ENCODE results near the gene PLK2.

The PLK2 gene

GRCh38 chr5:58460002-58460731 is at the start of gene PLK2:
Gene PLK2, minus strand, starts transcription at chr5:58460086. Its CDS starts 127 bp downstream, at chr5:58459959.
- Mint-ChIP-seq H3K4me1 (ENCODE audit: low read depth) (peaks cover 17% of the 10 kb centered on the region), H3K27me3 (peaks cover 17% of the 10 kb centered on the region), H3K9me3 (no peaks in the 10 kb centered on the region), H3K27ac (peak within 1 kb of the TSS; percentile 71), H3K4me3 (peak within 1 kb of the TSS; percentile 79), H3K36me3 (ENCODE audit: low read depth) (peaks cover 2% of the 10 kb centered on the region)
- peak; percentile 96 for DNase-seq

GRCh38 chr5:58507715-58508114 is 47.8 kb upstream of the PLK2 start:
- H3K27me3 Mint-ChIP-seq, result peaks cover 30% of the 10 kb centered on the region
- no peaks in the 10 kb centered on the region for H3K9me3 Mint-ChIP-seq
- no peak overlapping the region for H3K4me3 Mint-ChIP-seq
- no peak for DNase-seq
- H3K4me1 Mint-ChIP-seq (ENCODE audit: low read depth), result no peaks in the 10 kb centered on the region
- no peak overlapping the region for H3K27ac Mint-ChIP-seq
- H3K36me3 Mint-ChIP-seq (ENCODE audit: low read depth), result no peaks in the 10 kb centered on the region

- no peak for DNase-seq
- no peaks in the 10 kb centered on the region for H3K9me3 Mint-ChIP-seq
- no peak overlapping the region for H3K4me3 Mint-ChIP-seq
- H3K27me3 Mint-ChIP-seq, result peaks cover 31% of the 10 kb centered on the region
- H3K4me1 Mint-ChIP-seq (ENCODE audit: low read depth), result no peaks in the 10 kb centered on the region
- H3K36me3 Mint-ChIP-seq (ENCODE audit: low read depth), result no peaks in the 10 kb centered on the region
- no peak overlapping the region for H3K27ac Mint-ChIP-seq
These were observed 46.2 kb upstream of the PLK2 start for GRCh38 chr5:58505971-58506640.

- Mint-ChIP-seq H3K27me3 (peaks cover 30% of the 10 kb centered on the region), H3K4me3 (no peak overlapping the region), H3K4me1 (ENCODE audit: low read depth) (no peaks in the 10 kb centered on the region), H3K9me3 (no peaks in the 10 kb centered on the region), H3K36me3 (ENCODE audit: low read depth) (no peaks in the 10 kb centered on the region), H3K27ac (no peak overlapping the region)
- DNase-seq, result no peak
These were observed 45.6 kb upstream of the PLK2 start for GRCh38 chr5:58505502-58505901.

DNA sequence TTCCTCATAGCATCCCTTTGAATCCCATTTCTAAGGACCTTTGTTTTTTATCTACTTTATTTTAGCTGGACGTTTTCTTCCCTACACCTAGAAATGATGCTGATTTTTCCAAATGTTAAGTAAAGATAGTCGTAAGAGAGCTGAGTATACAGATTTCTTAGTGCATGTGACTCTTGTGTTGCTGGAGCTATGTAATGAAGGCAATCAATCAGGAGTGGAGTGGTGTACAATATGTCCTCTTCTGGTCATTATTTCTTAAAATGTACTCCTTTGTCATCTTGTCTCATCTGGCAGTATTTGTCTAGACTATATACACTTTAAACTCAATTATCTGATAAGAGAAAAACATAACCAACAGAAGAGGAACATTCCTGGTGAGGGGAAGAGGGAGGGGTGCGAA is 44.9 kb upstream of the PLK2 start:
- H3K9me3 Mint-ChIP-seq, result no peaks in the 10 kb centered on the region
- peaks cover 30% of the 10 kb centered on the region for H3K27me3 Mint-ChIP-seq
- no peak for DNase-seq
- H3K36me3 Mint-ChIP-seq (ENCODE audit: low read depth), result no peaks in the 10 kb centered on the region
- H3K4me3 Mint-ChIP-seq, result no peak overlapping the region
- no peak overlapping the region for H3K27ac Mint-ChIP-seq
- H3K4me1 Mint-ChIP-seq (ENCODE audit: low read depth), result no peaks in the 10 kb centered on the region

- H3K27me3 Mint-ChIP-seq, result peaks cover 20% of the 10 kb centered on the region
These were observed 43.6 kb upstream of the PLK2 start for GRCh38 chr5:58503390-58504046.

GRCh38 chr5:58501778-58502417 is 42.0 kb upstream of the PLK2 start:
- no peaks in the 10 kb centered on the region for H3K4me1 Mint-ChIP-seq (ENCODE audit: low read depth)
- no peak overlapping the region for H3K27ac Mint-ChIP-seq
- no peaks in the 10 kb centered on the region for H3K9me3 Mint-ChIP-seq
- H3K27me3 Mint-ChIP-seq, result peaks cover 26% of the 10 kb centered on the region
- no peak overlapping the region for H3K4me3 Mint-ChIP-seq
- H3K36me3 Mint-ChIP-seq (ENCODE audit: low read depth), result no peaks in the 10 kb centered on the region
- DNase-seq, result no peak

More at GRCh38 chr5:58503390-58504046, 43.6 kb upstream of the PLK2 start:
- Mint-ChIP-seq H3K4me1 (ENCODE audit: low read depth) (no peaks in the 10 kb centered on the region), H3K36me3 (ENCODE audit: low read depth) (no peaks in the 10 kb centered on the region), H3K4me3 (no peak overlapping the region), H3K27ac (no peak overlapping the region), H3K9me3 (no peaks in the 10 kb centered on the region)
- no peak for DNase-seq

DNA sequence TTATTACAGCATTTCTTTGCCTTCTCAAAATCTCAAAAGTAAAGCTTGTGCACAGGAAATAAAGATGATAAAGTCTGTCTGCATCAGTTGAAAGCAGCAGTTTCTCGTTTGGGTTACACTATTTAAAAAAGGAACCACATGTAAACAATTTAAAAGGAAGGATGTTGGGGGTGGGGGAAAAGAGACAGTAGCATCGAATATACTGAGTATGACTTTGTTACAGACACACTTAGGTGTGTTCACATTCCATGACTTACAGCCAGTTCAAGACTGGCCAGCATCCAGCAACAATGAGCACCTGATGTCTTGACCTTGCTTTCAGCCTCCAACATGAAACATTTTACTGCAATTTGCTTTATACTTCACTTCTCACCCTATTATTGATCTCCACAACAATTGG is 40.1 kb upstream of the PLK2 start:
- Mint-ChIP-seq H3K4me3 (no peak overlapping the region), H3K27ac (no peak overlapping the region), H3K4me1 (ENCODE audit: low read depth) (no peaks in the 10 kb centered on the region), H3K27me3 (peaks cover 24% of the 10 kb centered on the region), H3K9me3 (no peaks in the 10 kb centered on the region), H3K36me3 (ENCODE audit: low read depth) (no peaks in the 10 kb centered on the region)
- no peak for DNase-seq

DNA sequence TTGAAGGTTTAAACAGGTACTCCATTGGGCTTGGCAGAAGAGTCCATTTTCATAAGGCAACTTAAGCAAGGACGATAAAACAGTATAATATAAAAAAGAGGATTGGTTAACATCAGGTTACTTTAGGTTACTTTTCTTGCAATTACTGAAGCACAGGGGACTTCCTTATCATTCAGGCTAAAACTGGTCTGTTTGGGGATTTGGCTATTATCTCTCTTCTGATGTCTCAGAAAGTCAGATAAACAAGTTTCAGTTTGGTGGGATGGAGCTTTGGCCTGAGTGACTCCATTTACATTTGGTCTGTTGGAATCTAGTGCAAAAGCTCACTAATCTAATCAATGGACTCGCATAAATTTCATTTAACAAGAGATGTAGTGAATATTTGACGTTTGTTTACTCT is 39.3 kb upstream of the PLK2 start:
- Mint-ChIP-seq H3K36me3 (ENCODE audit: low read depth) (no peaks in the 10 kb centered on the region), H3K27me3 (peaks cover 23% of the 10 kb centered on the region), H3K9me3 (no peaks in the 10 kb centered on the region), H3K4me3 (no peak overlapping the region), H3K4me1 (ENCODE audit: low read depth) (no peaks in the 10 kb centered on the region), H3K27ac (no peak overlapping the region)
- no peak for DNase-seq

DNA sequence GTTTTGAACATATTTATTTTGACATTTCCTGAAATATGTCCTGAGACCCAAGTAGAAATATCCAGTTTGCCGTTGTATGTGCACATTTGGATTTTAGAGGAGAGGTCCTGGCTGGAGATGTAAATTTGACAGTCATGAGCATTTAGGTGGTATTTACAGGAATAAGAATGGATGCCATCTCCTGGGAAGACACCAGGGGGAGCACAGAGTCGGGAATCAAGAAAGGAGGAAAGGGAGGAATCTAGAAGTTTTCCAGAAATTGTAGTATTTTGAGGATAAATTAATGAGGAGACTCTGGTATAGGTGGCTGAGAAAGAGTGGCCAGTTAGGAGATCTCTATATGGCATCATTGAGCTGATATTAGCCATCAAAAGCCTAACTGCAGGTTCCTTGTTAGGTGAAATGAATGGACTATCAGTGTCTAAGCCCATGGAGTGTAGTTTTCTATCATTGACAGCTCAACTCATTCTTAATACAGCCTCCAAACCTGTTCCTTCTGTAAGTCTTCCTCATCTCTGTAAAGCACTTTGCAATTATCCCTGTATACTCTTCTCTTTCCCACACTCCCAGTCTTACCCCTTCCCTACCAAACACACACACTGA is 38.6 kb upstream of the PLK2 start:
- Mint-ChIP-seq H3K27ac (no peak overlapping the region), H3K4me3 (no peak overlapping the region), H3K4me1 (ENCODE audit: low read depth) (no peaks in the 10 kb centered on the region), H3K36me3 (ENCODE audit: low read depth) (no peaks in the 10 kb centered on the region), H3K9me3 (no peaks in the 10 kb centered on the region), H3K27me3 (peaks cover 24% of the 10 kb centered on the region)
- DNase-seq, result no peak

DNA sequence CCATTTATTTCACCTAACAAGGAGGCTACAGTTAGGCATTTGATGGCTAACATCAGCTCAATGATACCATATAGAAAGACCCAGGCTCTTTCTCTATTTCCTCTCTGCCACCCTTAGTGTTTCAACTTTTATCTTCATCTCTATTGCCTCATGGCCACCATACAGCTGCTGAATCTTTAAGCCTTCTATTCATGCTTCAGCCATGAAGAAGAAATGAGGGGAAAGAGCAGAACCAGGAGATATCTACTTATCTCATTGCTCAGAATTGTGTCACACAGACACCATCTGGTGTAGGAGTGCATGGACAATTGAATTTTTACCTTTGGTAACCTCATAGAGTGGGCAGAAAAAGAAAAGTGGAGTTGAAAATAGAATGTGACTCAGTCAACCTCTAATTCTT is 38.0 kb upstream of the PLK2 start:
- Mint-ChIP-seq H3K36me3 (ENCODE audit: low read depth) (no peaks in the 10 kb centered on the region), H3K4me3 (no peak overlapping the region), H3K27ac (no peak overlapping the region), H3K9me3 (no peaks in the 10 kb centered on the region), H3K4me1 (ENCODE audit: low read depth) (no peaks in the 10 kb centered on the region), H3K27me3 (peaks cover 24% of the 10 kb centered on the region)
- DNase-seq, result no peak

GRCh38 chr5:58497386-58497785 is 37.5 kb upstream of the PLK2 start:
- Mint-ChIP-seq H3K4me1 (ENCODE audit: low read depth) (no peaks in the 10 kb centered on the region), H3K36me3 (ENCODE audit: low read depth) (no peaks in the 10 kb centered on the region), H3K27me3 (peaks cover 19% of the 10 kb centered on the region), H3K27ac (no peak overlapping the region), H3K9me3 (no peaks in the 10 kb centered on the region), H3K4me3 (no peak overlapping the region)
- no peak for DNase-seq

DNA sequence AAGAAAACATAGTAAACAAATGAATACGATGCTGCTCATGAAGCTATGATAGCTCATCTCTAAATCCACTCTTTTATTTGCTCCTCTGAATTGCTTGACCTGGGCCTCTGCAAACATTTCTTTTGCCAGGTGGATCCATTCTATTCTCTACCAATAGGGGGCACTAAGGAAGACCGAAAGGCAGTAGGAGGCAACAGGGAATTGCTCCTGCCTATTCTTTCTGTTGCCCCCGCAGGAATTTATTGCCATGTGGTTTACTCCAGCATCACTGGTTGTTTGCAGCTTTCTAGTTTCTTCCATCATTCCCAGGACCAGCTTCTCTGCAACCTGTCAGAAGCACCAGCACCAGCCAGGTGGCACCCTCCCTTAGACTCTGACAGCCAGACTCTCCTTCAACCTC is 36.6 kb upstream of the PLK2 start:
- H3K27me3 Mint-ChIP-seq, result peaks cover 15% of the 10 kb centered on the region
- no peaks in the 10 kb centered on the region for H3K36me3 Mint-ChIP-seq (ENCODE audit: low read depth)
- H3K4me3 Mint-ChIP-seq, result no peak overlapping the region
- no peak for DNase-seq
- no peak overlapping the region for H3K27ac Mint-ChIP-seq
- no peaks in the 10 kb centered on the region for H3K9me3 Mint-ChIP-seq
- H3K4me1 Mint-ChIP-seq (ENCODE audit: low read depth), result no peaks in the 10 kb centered on the region

DNA sequence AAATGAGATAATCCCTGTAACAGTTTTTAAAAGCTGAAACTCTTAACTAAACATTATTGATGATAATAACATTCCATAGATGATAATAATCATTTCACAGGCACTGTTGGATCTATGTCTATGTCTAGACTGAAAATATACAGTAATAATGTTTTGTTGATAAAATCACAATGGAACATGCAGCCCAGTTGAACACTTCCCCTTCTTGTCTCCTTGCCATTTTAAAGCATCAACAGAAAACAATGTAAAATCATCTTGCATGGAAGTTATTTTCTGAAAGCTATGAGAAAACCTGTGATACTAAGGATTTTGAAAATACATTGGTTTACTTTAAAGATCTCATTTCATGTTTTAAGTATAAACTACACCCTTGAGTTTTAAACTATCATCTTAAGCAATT is 33.3 kb upstream of the PLK2 start:
- no peaks in the 10 kb centered on the region for H3K36me3 Mint-ChIP-seq (ENCODE audit: low read depth)
- no peak overlapping the region for H3K4me3 Mint-ChIP-seq
- no peak overlapping the region for H3K27ac Mint-ChIP-seq
- H3K4me1 Mint-ChIP-seq (ENCODE audit: low read depth), result peaks cover 2% of the 10 kb centered on the region
- H3K27me3 Mint-ChIP-seq, result peaks cover 28% of the 10 kb centered on the region
- DNase-seq, result no peak
- H3K9me3 Mint-ChIP-seq, result no peaks in the 10 kb centered on the region

All from activated T-cell treated with anti-CD3 and anti-CD28 coated beads, Interleukin-2, amount 50 U/mL, for 24 hours (primary cell).